GM15510 (cell line): ENCODE results near the gene BAX.

ENCODE experiments used
- POLR2A ChIP-seq: IDR thresholded peaks from 3 replicates; pipeline ENCODE4 v1.6.1; 2011; ENCODE audit warnings: borderline replicate concordance; ENCODE audit not compliant: insufficient read length; ENCODE audit errors: extremely low read depth

Gene BAX

DNA sequence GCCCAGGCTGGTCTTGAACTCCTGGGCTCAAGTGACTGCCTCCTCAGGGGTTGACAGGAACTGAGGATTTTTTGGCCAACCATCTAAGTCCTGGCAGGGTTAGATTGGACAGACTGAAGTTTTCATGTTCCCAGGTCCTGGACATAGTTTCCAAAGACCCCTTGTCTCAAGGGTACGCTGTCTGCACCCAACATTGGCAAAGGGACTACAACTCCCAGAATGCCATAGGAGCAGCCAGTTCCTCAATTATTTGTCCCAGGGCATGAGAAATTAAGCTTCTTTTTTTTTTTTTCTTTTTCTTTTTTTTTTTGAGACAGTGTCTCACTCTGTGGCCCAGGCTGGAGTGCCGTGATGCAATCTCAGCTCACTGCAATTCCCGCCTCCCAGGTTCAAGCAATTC is 31.5 kb downstream of the BAX start:
- no peak for TF ChIP-seq POLR2A

DNA sequence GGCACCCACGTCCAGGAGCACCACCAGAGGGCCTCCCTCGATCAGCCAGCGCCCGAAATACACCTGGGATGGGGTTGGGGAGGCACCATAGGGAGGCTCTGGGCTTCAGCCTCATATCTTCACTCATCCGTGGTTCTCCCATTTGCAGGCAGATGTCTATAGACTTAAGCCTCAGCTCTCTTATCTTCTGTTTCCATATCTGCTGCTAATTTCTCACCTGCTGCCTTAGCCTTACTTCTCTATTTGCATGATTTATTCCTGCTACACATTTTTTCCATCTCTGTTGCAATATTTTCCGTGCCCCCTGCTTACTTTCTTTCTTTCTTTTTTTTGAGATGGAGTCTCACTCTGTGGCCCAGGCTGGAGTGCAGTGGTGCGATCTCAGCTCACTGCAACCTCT is 32.6 kb downstream of the BAX start:
- no peak for TF ChIP-seq POLR2A

DNA sequence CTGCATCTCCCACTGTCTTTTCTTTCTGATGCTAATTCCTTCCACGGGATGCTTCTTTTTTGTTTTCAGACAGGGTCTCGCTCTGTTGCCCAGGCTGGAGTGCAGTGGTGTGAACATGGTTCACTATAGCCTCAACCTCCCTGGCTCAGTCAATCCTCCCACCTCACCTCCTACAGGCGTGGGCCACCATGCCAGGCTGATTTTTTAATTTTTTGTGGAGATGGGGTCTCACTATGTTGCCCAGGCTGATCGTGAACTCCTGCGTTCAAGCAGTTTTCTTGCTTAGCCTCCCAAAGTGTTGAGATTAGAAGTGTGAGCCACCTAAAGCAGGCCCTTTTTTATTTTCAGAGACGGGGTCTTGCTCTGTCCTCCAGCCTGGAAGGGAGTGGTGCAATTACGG is 33.6 kb downstream of the BAX start:
- TF ChIP-seq POLR2A, result no peak

DNA sequence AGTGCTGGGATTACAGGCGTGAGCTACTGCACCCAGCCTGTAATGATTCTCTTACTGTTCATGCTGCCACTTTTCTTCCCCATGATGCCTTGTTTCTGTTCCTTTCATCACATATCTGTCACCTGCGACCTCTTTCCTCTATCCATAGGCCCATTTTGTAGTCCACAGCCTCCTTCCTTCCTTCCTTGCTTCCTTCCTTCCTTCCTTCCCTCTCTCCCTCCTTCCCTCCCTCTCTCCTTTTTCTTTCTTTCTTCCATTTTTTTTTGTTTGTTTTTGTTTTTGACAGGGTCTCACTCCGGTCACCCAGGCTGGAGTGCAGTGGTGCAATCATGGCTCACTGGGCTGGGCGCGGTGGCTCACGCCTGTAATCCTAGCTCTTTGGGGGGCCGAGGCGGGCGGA is 34.2 kb downstream of the BAX start:
- TF ChIP-seq POLR2A, result no peak

DNA sequence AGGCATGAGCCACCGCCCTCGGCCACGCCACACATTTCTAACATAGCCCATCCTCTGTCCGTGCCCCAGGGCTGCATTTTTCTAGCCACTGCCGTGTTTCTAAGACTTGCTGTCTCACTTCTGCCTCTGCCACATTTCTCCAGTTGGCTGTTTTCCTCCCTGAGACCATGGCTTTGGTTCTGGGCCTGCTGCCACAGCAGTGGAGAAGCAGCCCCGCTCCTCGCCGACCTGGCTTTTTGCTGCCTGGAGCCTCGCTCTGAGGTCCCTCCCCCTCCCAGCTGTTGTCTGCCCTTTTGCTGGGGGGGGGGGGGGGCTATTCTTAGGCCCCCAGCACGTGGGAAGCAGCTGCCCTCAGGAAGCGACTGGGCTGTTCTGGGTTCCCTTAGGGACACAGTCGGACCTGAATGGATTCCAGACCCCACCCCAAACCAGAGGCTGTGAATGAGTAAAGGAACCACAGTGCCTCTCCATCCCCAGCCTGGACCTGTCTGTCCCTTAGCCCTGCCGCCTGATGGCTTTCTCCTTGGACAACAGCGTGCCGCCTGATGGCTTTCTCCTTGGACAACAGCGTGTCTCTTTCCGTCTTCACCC is 35.1 kb downstream of the BAX start:
- no peak for TF ChIP-seq POLR2A

DNA sequence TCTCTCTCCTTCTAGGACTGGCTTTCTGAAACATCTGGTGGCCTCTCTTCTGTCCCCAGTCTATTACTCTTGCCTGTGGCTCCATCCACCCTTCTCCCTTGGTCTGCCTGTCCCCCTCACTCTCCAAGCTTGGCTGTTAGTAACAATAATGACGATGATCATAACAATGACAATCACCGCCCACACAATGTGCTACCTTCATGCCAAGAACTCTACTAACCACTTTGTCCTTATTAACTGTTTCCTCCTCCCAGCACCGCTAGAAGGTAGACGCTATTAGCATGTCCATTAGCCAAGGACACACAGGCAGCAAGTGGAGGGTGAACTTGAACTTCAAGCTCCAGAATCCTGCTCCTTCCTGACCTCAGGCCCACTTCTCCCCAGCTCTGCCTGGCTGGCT is 35.7 kb downstream of the BAX start:
- TF ChIP-seq POLR2A, result no peak

DNA sequence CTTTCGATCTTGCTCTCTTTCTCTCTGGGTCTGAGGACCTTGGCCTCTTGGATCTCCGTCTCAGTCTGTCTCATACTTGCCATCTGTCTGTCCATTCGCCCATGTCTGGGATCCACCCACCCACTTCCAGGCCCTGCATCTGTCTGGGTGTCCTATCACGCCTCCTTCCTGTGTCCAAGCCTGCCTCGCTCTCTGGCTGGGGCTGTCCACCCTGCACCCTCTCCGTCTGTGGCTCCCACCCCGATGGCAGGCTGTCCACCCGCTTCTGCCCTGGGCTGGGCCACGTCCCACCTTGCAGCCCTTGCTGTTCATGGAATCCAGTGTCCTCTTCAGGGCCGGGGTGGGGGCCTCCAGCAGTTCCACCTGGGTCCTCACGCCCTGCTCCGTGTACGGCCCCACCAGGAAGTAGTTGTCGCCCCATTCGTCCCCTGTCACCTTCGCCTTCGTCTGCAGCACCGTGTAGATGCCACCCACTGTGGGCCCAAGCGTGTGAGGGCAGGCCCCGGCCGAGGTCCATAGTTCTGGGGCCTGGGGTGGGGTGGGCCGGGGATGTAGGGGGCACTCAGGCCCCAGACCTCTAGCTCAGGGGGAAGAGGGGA is 36.4 kb downstream of the BAX start:
- no peak for TF ChIP-seq POLR2A

DNA sequence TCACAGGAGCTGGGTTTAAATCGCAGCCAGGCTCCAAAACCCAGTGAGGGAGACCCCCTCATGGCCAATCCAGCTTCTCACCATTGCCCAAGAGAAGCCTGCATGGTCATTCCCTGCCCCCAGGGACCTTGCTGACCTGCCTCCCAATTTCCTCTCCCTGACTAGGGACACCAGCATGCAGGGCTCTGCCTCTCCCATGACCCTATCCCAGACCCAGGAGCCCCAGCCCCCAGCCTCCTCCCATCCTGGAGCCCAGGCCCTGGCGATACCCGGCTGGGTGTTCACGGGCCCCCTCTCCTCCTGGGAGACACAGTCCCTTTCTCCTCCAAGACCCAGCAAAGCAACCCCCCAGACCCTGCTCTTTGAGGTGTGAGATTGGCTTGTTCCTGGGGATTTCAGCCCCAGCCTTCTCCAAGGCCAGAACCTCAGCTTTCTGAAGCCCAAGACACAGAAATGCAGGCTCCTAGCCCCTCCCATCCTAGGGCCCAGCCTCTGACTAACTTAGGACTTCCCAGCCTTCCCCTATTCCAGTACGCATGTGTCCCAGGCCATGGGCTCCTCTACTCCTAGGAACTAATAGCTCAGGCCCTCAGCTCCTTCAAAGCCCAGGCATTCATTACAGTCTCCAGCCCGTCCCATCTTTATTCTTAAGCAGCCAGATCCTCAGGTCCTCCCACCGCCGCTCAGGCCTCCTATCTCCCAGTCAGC is 37.4 kb downstream of the BAX start:
- no peak for TF ChIP-seq POLR2A

DNA sequence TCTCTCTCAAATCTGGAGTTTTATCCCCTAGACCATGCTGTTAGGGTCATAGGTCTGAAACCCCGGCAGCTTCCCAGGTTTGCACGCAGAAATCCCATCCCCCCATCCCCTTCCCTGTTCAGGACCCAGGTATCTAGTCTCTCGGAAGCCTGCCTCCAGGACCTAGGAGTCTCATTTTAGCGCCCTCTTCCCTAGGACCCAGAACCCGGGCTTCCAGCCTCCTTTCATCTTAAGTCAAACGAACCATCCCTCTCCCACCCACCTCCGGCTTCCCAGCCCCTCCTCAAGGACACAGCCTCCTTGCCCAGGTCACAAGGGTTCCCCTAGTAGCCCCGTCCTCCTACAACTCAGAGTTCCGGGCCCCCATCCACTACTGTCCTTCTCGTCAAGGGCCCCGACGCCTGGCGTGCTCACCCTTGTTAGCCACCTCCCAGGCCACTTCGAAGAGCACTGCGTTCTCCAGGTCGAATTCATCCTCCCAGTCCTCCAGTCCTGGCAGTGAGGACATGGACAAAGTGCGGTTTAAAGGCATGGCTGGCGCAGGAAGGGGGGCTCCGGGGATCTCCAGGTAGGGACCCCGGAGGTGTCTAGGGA is 38.0 kb downstream of the BAX start:
- no peak for TF ChIP-seq POLR2A

DNA sequence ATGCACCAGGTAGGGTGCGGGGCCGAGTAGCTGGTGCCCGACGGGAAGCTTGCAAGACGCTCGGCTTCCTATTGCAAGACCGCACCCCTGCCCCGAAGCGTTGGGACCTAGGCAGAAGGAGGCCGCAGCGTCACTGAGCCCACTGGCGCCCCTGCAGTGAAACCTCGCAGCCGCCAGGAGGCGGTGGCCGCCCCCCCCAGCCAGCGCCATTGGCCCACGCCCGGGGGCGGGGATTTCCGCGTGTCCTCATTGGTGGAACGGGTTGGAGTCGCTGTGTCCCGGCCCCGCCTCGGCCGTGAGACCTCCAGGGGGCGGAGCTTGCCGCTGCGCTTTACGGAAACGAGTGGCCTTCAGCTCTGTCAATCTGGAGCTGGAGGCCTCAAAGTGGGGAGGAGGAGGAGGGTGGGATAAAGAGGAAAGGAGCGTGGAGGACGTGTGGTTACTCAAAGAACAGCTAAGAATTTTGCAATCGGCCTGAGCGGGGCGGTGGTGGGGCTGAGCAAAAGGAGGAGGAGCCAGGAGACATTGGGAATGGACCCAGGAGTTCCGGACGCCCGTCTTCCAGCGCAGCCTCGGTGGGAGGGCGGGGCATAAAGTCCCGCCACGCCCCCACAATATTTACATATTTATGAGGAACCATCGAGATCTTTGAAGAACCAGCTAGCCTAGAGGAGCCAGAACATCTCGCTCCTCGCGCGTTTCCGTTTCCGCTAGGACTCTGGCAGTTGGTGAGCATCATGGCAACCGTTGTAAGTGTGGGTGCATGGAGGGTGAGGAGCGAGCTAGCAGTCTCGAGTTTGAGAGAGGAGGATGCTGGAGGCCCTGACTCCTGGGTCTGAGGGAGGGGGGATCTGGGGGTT is 38.7 kb downstream of the BAX start, which contains the start of the genes GYS1 and RUVBL2:
Gene GYS1, minus strand, starts transcription at position 135 of the 860 bp plus-strand sequence. CDS start 197 bp downstream, outside the sequence.
Gene RUVBL2, plus strand, starts transcription at position 713 of the 860 bp plus-strand sequence. Its CDS starts 25 bp downstream, at position 738.
- peak; percentile 87 for TF ChIP-seq POLR2A

DNA sequence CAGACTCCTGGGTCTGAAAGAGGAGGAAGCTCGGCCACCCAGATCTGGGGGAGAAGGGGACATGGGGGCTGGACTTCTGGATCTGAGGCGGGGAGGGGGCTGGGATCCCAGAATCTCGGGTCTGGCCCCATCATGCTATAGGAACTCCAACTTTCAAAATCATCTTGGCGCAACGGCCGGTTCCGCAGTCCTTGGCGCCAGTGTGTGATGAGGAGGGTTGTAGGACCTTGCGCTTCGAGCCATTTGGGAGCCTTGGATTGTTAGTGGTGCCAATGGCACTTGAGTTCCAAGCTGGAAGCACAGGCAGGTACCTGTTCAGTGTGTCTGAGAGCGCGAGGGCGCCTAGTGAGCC is 39.3 kb downstream of the BAX start:
- TF ChIP-seq POLR2A, result no peak

DNA sequence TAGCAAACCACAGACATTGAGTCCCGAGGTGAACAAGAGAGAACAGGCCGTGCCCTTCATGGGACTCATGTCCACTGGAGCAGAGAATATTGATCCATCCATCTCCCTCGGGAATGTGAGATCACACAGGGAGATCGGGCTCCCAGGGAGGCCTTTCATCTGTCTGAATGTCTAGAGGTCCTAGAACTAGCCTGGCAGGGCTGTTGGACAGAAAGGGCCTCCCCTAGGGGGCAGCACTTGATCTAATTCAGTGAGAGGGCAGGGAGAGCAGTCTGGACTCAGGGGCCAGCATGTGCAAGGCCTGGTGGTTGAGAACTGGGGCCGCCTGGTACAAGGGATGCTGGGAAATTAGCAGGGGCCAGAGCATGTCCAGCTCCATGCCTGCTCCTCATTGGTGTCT is 43.3 kb downstream of the BAX start:
- TF ChIP-seq POLR2A, result no peak

DNA sequence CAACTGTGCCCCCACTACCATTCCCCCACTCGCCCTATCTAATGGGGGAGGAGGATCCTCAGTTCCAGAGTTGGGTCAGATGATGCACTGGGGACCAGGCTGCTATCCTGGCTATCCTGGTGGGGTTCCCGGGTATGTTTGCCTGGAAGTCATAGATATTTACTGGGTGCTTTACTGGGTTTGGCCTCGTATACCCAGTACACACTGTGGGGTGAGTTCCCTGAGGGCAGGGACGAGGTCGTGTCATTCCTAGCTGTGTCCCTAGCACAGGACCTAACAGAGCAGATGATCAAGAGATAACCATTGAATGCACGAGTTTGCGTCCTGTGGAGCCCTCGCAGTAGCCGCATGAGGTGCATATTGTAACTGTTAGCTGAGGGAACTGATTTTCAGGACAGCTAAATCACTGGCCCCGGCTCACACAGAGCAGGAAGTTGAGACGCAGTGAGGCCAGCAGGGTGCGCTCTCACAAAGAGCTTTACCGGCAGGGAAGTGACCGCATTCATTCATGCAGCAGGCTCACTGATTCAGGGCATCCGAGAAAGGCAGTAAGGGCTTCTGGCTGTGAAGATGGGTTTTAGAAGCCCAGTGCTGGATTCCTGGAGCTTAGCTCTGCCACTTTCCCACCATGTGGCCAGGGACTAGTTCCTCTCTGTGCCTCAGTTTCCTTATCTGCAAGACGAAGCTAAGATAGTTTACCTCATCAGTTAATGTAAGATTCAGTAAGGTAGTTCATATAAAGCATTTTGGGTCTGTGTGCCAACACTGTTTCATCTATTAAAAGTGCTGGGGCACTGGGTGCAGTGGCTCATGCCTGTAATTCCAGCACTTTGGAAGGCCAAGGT is 45.0 kb downstream of the BAX start:
- TF ChIP-seq POLR2A, result no peak

DNA sequence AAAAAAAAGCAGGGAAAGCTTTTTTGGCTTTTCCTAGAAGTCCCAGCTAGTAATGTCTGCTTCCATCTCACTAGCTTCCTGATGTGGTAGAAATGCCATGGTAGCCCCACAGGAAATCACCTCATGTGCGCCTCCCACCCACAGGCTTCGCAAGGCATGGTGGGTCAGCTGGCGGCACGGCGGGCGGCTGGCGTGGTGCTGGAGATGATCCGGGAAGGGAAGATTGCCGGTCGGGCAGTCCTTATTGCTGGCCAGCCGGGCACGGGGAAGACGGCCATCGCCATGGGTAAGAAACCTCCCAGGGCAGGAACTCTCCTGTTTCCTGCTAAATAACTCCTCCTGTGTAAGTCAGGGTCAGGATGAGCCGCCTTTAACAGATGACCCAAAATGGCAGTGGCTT is 49.5 kb downstream of the BAX start:
- TF ChIP-seq POLR2A, result no peak
